HepG2 (cell line): ENCODE data around the gene SV2A. TPM values are rescaled to one million over a fixed set of nuclear protein-coding genes. Genes with fewer than 3 reads are reported as not detected.

Experiments
- AFF4 ChIP-seq: sonication (generic); formaldehyde crosslinking; IDR thresholded peaks from 2 replicates; pipeline ENCODE4 v1.4.0; 2020; ENCODE audit warnings: missing genetic modification reagents
- FOXA1 ChIP-seq, 2 experiments: fragments of 450-650 bp in 1 of 2; sonication (generic) in 1 of 2; formaldehyde crosslinking in 1 of 2; IDR thresholded peaks; 2 replicates each; pipeline versions ENCODE4 v1.4.0 to v1.6.1; 2016 to 2020; ENCODE audit warnings: missing genetic modification reagents in 1 of 2
- GATAD2A ChIP-seq: IDR thresholded peaks from 2 replicates; pipeline ENCODE4 v1.6.1; 2016
- GMEB1 ChIP-seq: sonication (generic); formaldehyde crosslinking; IDR thresholded peaks from 2 replicates; pipeline ENCODE4 v1.5.1; 2020; ENCODE audit warnings: missing genetic modification reagents, mild to moderate bottlenecking, borderline replicate concordance
- KDM5B ChIP-seq: sonication (generic); formaldehyde crosslinking; IDR thresholded peaks from 2 replicates; pipeline ENCODE4 v1.4.0; 2020; ENCODE audit warnings: missing genetic modification reagents, mild to moderate bottlenecking, borderline replicate concordance
- MTERF4 ChIP-seq: sonication (generic); formaldehyde crosslinking; IDR thresholded peaks from 2 replicates; pipeline ENCODE4 v1.8.0; 2023; ENCODE audit warnings: mild to moderate bottlenecking, missing genetic modification reagents
- SOX13 ChIP-seq, 3 experiments: fragments of 450-650 bp in 1 of 3; sonication (generic) in 1 of 3; formaldehyde crosslinking in 1 of 3; IDR thresholded peaks in 2 of 3; conservative IDR thresholded peaks in 1 of 3; 2 replicates each; pipeline versions ENCODE4 v1.5.0 to v1.6.1; 2016 to 2020; ENCODE audit warnings: antibody characterized with exemption in 1 of 3, mild to moderate bottlenecking in 1 of 3, missing compliant biosample characterization in 1 of 3, missing genetic modification reagents in 1 of 3, moderate library complexity in 1 of 3
- THAP11 ChIP-seq: IDR thresholded peaks from 2 replicates; pipeline ENCODE4 v1.6.1; 2016; ENCODE audit warnings: missing biosample characterization, missing genetic modification reagents
- TRAFD1 ChIP-seq: sonication (generic); formaldehyde crosslinking; IDR thresholded peaks from 2 replicates; pipeline ENCODE4 v1.5.1; 2020; ENCODE audit warnings: missing genetic modification reagents, mild to moderate bottlenecking, borderline replicate concordance
- ZNF142 ChIP-seq: sonication (generic); formaldehyde crosslinking; IDR thresholded peaks from 2 replicates; pipeline ENCODE4 v1.4.0; 2020; ENCODE audit warnings: missing genetic modification reagents
- polyA plus RNA-seq, 8 experiments: library from polyadenylated mRNA; depleted of rRNA in 3 of 8; stranded (reverse) in 7 of 8; unstranded in 1 of 8; fragments of >200 nt; fragmentation: Illumina TruSeq in 4 of 8; extraction: Trizol in 4 of 8; gene quantifications; 2 replicates each; pipeline versions ENCODE4 v1.2.1 to v1.2.3, GENCODE V29; 2011 to 2016; ENCODE audit warnings: low read depth in 4 of 8, missing spikeins in 1 of 8, mixed read lengths in 1 of 8; ENCODE audit not compliant: insufficient read depth in 1 of 8
- total RNA-seq, 5 experiments: library from RNA; depleted of rRNA; stranded (reverse); fragments of >200 nt; fragmentation: Illumina TruSeq; extraction: Trizol; gene quantifications; 2 replicates each; pipeline ENCODE4 v1.2.3, GENCODE V29; 2016; ENCODE audit warnings: low read depth in 1 of 5

The SV2A gene
- total and polyA plus RNA-seq, 2 of the 13 experiments (the other 11 are each of a cell fraction or from before 2014, with no cell fraction given): 0.84 to 1.9 TPM

- TF ChIP-seq ZNF142 (0 out of 2 replicates have a peak, but pooled peaks have one; percentile 7), AFF4 (CRISPR knock-in tag) (0 out of 2 replicates have a peak, but pooled peaks have one; percentile 14), THAP11 (CRISPR knock-in tag) (0 out of 2 replicates have a peak, but pooled peaks have one; percentile 4), GATAD2A (CRISPR knock-in tag) (peak; percentile 35; the same call in 1 of the 2 replicates), KDM5B (CRISPR knock-in tag) (no peak), GMEB1 (CRISPR knock-in tag) (peak; percentile 37; the same call in 1 of the 2 replicates), FOXA1 (IDR thresholded peaks at IDR 0.05) (no peak), FOXA1 (CRISPR knock-in tag; IDR thresholded peaks at IDR 0.05) (peak; percentile 61), SOX13 (IDR thresholded peaks at IDR 0.05) (0 out of 2 replicates have a peak, but pooled peaks have one; percentile 17), SOX13 (CRISPR knock-in tag; conservative IDR thresholded peaks at IDR 0.05 in 1 of 2, IDR thresholded peaks at IDR 0.05 in 1 of 2) (peak in 1 of 2 experiments; percentile 21; a peak in 1 of 4 replicates), TRAFD1 (CRISPR knock-in tag) (no peak), MTERF4 (CRISPR knock-in tag) (0 out of 2 replicates have a peak, but pooled peaks have one; percentile 27)
These were observed 32.1 kb downstream of the SV2A start (continued) for GRCh38 chr1:149885339-149886120.
